ENCODE measurements around the gene ENO4.

ENO4 gene

GRCh38 chr10:116893686-116894037 lies 44.4 kb downstream of the ENO4 start:
- Mint-ChIP-seq H3K4me1 (ENCODE audit: low read depth) (peaks cover 19% of the 10 kb centered on the region), H3K27me3 (no peaks in the 10 kb centered on the region), H3K9me3 (no peaks in the 10 kb centered on the region), H3K4me3 (no peak overlapping the region), H3K27ac (no peak overlapping the region), H3K36me3 (ENCODE audit: low read depth) (peaks cover 31% of the 10 kb centered on the region)
- intact Hi-C loops (cut with micrococcal nuclease) = loop anchor here (5.0 kb wide), 1 partner anchor 109 kb away; no protein-coding TSS in a partner anchor

GRCh38 chr10:116899626-116900025 lies 50.3 kb downstream of the ENO4 start:
- H3K27me3 Mint-ChIP-seq = no peaks in the 10 kb centered on the region
- no peak overlapping the region for H3K27ac Mint-ChIP-seq
- intact Hi-C loops (cut with micrococcal nuclease) = no loop called here
- no peak overlapping the region for H3K4me3 Mint-ChIP-seq
- no peaks in the 10 kb centered on the region for H3K9me3 Mint-ChIP-seq
- peaks cover 56% of the 10 kb centered on the region for H3K36me3 Mint-ChIP-seq (ENCODE audit: low read depth)
- H3K4me1 Mint-ChIP-seq (ENCODE audit: low read depth) = peaks cover 14% of the 10 kb centered on the region

DNA sequence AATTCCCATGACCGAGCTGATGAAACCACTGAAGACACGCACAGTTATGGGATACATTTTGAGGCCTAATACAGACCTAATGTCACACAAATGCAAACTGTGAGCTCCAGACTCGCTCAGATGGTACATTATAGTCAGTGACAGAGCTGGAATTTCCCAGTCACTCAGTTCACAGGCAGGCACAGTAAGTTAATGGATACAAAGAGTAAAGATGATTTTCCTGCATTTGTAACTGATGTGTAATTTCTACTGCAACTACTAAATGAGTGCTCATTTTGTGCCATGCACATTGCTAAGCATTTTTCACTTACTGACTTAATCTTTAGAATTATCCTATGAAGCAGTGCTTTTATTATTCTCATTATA lies 56.5 kb downstream of the ENO4 start:
- Mint-ChIP-seq H3K27ac (no peak overlapping the region), H3K4me3 (no peak overlapping the region), H3K27me3 (no peaks in the 10 kb centered on the region), H3K36me3 (ENCODE audit: low read depth) (peaks cover 68% of the 10 kb centered on the region), H3K4me1 (ENCODE audit: low read depth) (peaks cover 2% of the 10 kb centered on the region), H3K9me3 (no peaks in the 10 kb centered on the region)
- intact Hi-C loops (cut with micrococcal nuclease) = no loop called here

DNA sequence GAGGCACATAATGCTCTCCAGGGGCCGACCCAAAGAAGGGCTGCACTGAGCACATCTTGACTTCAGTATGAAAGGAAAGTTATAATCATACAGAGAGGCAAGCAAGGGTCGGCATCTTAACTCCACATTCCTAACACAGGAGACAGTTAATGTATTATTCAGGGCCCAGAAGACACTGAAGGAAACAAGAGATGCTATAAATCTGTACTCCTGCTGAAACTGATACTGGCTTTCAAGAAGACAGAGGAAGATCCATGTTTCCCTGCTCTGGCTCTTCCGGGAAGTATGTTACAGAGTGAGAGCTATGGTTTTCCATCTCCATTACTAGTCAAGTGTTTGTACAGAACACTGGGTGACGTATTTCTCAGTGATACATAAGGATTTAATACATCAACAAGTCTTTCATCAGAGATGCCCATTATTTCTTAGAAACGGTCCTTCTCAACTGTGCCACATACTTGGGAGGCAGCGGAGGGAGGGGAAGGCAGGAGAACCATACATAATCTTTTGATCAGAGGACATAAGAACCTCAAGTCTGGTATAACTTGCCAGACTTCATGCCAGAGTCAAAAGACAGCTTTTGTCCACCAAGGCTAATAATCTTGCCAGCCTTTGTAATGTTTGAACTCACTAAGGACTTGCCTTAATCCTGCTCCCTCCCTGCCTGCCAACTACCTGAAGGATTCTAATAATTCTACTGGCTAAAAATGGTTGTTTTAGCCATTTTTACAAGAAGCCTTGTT lies 58.1 kb downstream of the ENO4 start:
- Mint-ChIP-seq H3K4me3 (no peak overlapping the region), H3K36me3 (ENCODE audit: low read depth) (peaks cover 71% of the 10 kb centered on the region), H3K27me3 (no peaks in the 10 kb centered on the region), H3K27ac (no peak overlapping the region), H3K9me3 (no peaks in the 10 kb centered on the region), H3K4me1 (ENCODE audit: low read depth) (no peaks in the 10 kb centered on the region)
- intact Hi-C loops (cut with micrococcal nuclease) = no loop called here

- intact Hi-C loops (cut with micrococcal nuclease) = no loop called here
- H3K9me3 Mint-ChIP-seq = no peaks in the 10 kb centered on the region
- no peak overlapping the region for H3K27ac Mint-ChIP-seq
- no peaks in the 10 kb centered on the region for H3K27me3 Mint-ChIP-seq
- H3K36me3 Mint-ChIP-seq (ENCODE audit: low read depth) = peaks cover 75% of the 10 kb centered on the region
- no peak overlapping the region for H3K4me3 Mint-ChIP-seq
- H3K4me1 Mint-ChIP-seq (ENCODE audit: low read depth) = peaks cover 2% of the 10 kb centered on the region
Observed at GRCh38 chr10:116909307-116909706, 60.0 kb downstream of the ENO4 start.

DNA sequence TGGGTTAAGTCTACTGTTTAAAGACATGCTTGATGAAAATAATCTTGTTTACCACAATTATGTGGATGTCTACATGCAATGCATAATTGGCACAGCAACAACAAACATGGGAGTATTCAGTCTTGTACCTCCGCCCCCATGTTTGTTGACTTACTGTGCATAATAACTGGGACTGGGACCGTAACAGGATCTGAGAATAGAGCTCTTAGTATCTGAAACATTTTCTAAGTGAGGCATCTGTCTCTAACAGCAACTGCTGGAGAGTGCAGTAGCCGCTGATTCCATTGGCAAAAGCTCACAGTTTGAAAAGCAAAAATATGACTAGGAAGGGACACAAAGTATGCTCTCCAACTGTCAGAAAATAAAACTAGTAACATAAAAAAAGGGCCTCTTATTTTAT lies 61.6 kb downstream of the ENO4 start:
- no peaks in the 10 kb centered on the region for H3K9me3 Mint-ChIP-seq
- H3K27ac Mint-ChIP-seq = no peak overlapping the region
- peaks cover 9% of the 10 kb centered on the region for H3K4me1 Mint-ChIP-seq (ENCODE audit: low read depth)
- H3K27me3 Mint-ChIP-seq = no peaks in the 10 kb centered on the region
- peaks cover 75% of the 10 kb centered on the region for H3K36me3 Mint-ChIP-seq (ENCODE audit: low read depth)
- no peak overlapping the region for H3K4me3 Mint-ChIP-seq
- intact Hi-C loops (cut with micrococcal nuclease) = no loop called here

DNA sequence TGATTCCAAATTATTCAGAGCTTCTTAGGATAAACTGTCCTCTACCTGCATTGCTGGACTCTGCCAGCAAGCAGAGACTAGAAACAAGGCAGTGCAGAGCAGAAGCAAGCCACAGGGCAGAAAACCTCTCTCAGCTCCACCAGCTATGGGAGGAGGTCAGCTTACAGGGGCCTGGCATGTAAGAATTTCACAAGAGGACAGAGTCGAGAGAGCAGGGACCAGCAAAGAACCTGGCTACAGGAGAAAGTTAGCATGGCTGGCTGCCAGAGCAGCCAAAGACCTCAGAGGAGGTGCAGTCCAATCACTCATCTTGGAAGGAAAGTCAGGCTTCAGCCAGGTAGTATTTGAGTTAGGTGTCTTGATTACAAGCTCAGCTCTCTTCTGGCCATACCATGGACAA lies 62.9 kb downstream of the ENO4 start:
- no peak overlapping the region for H3K4me3 Mint-ChIP-seq
- H3K9me3 Mint-ChIP-seq = no peaks in the 10 kb centered on the region
- H3K36me3 Mint-ChIP-seq (ENCODE audit: low read depth) = peaks cover 63% of the 10 kb centered on the region
- H3K27me3 Mint-ChIP-seq = no peaks in the 10 kb centered on the region
- peaks cover 9% of the 10 kb centered on the region for H3K4me1 Mint-ChIP-seq (ENCODE audit: low read depth)
- H3K27ac Mint-ChIP-seq = no peak overlapping the region
- intact Hi-C loops (cut with micrococcal nuclease) = no loop called here

GRCh38 chr10:116913695-116914094 lies 64.4 kb downstream of the ENO4 start:
- Mint-ChIP-seq H3K27ac (no peak overlapping the region), H3K9me3 (no peaks in the 10 kb centered on the region), H3K27me3 (no peaks in the 10 kb centered on the region), H3K4me1 (ENCODE audit: low read depth) (peaks cover 9% of the 10 kb centered on the region), H3K36me3 (ENCODE audit: low read depth) (peaks cover 69% of the 10 kb centered on the region), H3K4me3 (no peak overlapping the region)
- intact Hi-C loops (cut with micrococcal nuclease) = no loop called here

DNA sequence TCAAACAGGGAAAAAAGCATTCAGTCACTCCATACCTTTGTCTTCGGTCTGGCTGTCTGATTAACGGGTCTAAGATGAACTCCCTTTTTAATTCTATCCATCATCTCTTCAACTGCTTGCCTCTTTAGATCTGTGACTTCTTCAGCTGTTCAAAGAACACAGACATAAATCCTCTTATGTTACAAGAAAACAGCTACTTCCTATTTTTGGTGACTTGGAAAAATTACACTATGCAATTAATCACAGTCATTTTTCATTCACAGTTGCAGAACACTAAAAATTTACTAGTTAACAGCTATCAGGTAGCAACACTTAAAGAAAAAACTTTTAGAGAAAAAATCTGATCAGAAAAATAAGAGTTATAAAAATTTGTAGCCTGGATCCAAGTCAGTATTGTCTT lies 66.0 kb downstream of the ENO4 start:
- Mint-ChIP-seq H3K27ac (no peak overlapping the region), H3K27me3 (no peaks in the 10 kb centered on the region), H3K4me1 (ENCODE audit: low read depth) (peaks cover 9% of the 10 kb centered on the region), H3K36me3 (ENCODE audit: low read depth) (peaks cover 75% of the 10 kb centered on the region), H3K9me3 (no peaks in the 10 kb centered on the region), H3K4me3 (no peak overlapping the region)
- intact Hi-C loops (cut with micrococcal nuclease) = no loop called here

- Mint-ChIP-seq H3K9me3 (no peaks in the 10 kb centered on the region), H3K4me1 (ENCODE audit: low read depth) (peaks cover 9% of the 10 kb centered on the region), H3K4me3 (no peak overlapping the region), H3K27me3 (no peaks in the 10 kb centered on the region), H3K27ac (no peak overlapping the region), H3K36me3 (ENCODE audit: low read depth) (peaks cover 70% of the 10 kb centered on the region)
- intact Hi-C loops (cut with micrococcal nuclease) = no loop called here
Observed at GRCh38 chr10:116917481-116917880, 68.2 kb downstream of the ENO4 start.

- peaks cover 9% of the 10 kb centered on the region for H3K4me1 Mint-ChIP-seq (ENCODE audit: low read depth)
- intact Hi-C loops (cut with micrococcal nuclease) = no loop called here
- H3K27ac Mint-ChIP-seq = no peak overlapping the region
Observed at GRCh38 chr10:116918583-116918982, 69.3 kb downstream of the ENO4 start.

DNA sequence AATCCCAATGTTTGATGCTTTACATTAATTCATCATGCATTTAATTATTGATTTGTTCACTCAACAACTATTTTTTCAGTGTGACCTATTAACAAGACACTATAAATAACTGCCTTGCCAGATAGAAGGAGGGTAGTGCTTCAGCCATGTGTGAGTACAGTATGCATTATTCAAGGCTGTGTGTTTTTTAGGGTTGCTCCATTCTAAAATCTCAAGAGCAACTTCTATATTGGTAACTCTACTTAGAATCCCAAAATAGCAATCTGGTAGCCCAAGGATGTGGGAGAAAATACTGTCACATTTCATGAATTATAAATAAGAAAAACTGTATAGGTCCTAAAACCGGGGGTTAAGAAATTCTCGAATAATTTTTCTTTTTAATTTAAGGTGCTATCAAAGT lies 69.9 kb downstream of the ENO4 start:
- H3K4me3 Mint-ChIP-seq = no peak overlapping the region
- H3K4me1 Mint-ChIP-seq (ENCODE audit: low read depth) = peaks cover 8% of the 10 kb centered on the region
- no peaks in the 10 kb centered on the region for H3K9me3 Mint-ChIP-seq
- H3K27me3 Mint-ChIP-seq = no peaks in the 10 kb centered on the region
- H3K27ac Mint-ChIP-seq = no peak overlapping the region
- H3K36me3 Mint-ChIP-seq (ENCODE audit: low read depth) = peaks cover 70% of the 10 kb centered on the region
- intact Hi-C loops (cut with micrococcal nuclease) = no loop called here

More at GRCh38 chr10:116918583-116918982, 69.3 kb downstream of the ENO4 start:
- Mint-ChIP-seq H3K27me3 (no peaks in the 10 kb centered on the region), H3K36me3 (ENCODE audit: low read depth) (peaks cover 70% of the 10 kb centered on the region), H3K4me3 (no peak overlapping the region), H3K9me3 (no peaks in the 10 kb centered on the region)

- no peak overlapping the region for H3K27ac Mint-ChIP-seq
- no peaks in the 10 kb centered on the region for H3K9me3 Mint-ChIP-seq
- no peak overlapping the region for H3K4me3 Mint-ChIP-seq
- intact Hi-C loops (cut with micrococcal nuclease) = no loop called here
- peaks cover 2% of the 10 kb centered on the region for H3K4me1 Mint-ChIP-seq (ENCODE audit: low read depth)
- H3K27me3 Mint-ChIP-seq = no peaks in the 10 kb centered on the region
- peaks cover 70% of the 10 kb centered on the region for H3K36me3 Mint-ChIP-seq (ENCODE audit: low read depth)
Observed at GRCh38 chr10:116919706-116920105, 70.4 kb downstream of the ENO4 start.

- intact Hi-C loops (cut with micrococcal nuclease) = no loop called here
- H3K27me3 Mint-ChIP-seq = no peaks in the 10 kb centered on the region
- no peak overlapping the region for H3K4me3 Mint-ChIP-seq
- H3K4me1 Mint-ChIP-seq (ENCODE audit: low read depth) = no peaks in the 10 kb centered on the region
- peaks cover 83% of the 10 kb centered on the region for H3K36me3 Mint-ChIP-seq (ENCODE audit: low read depth)
- H3K9me3 Mint-ChIP-seq = no peaks in the 10 kb centered on the region
- no peak overlapping the region for H3K27ac Mint-ChIP-seq
Observed at GRCh38 chr10:116925056-116925455, 75.8 kb downstream of the ENO4 start.

DNA sequence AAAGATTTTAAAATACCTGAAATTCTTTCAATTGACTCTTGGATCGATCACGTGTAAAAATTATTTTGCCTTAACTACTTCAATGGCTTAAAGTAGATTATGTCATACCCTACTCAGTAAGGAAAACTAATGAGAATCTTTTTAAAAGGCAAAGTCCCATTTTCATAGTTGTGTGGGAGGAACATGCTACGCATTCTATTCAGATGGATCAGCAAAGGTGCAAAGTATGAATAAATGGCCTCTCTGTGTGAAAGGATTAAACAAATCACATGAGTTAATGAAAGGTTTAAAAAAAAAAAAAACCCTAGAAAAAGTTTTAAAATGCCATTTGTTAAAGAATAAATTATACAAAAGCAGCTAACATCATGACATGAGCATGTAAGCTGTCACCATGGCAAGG lies 77.1 kb downstream of the ENO4 start:
- Mint-ChIP-seq H3K27me3 (no peaks in the 10 kb centered on the region), H3K4me1 (ENCODE audit: low read depth) (no peaks in the 10 kb centered on the region), H3K36me3 (ENCODE audit: low read depth) (peaks cover 79% of the 10 kb centered on the region), H3K4me3 (no peak overlapping the region), H3K9me3 (no peaks in the 10 kb centered on the region), H3K27ac (no peak overlapping the region)
- intact Hi-C loops (cut with micrococcal nuclease) = no loop called here

Measured in dendritic cell treated with granulocyte-macrophage colony-stimulating factor and Interleukin-4, amounts not matched to agents 40 ng/mL and 50 ng/mL, for 4 days (primary cell).